Activated CD8-positive, alpha-beta T cell treated with anti-CD3 and anti-CD28 coated beads, Interleukin-2, amount 10 ng/mL, durations not matched to agents 7 days and 5 days (primary cell): ENCODE results near the gene UQCC2. TPM values are rescaled to one million over a fixed set of nuclear protein-coding genes. Genes with fewer than 3 reads are reported as not detected.

ENCODE experiments used
- ATAC-seq: fragments of 150-1000 bp; cut with Tn5 transposase; one replicate; pipeline ENCODE4 v1.10.0; 2021; ENCODE audit warnings: moderate library complexity
- CTCF ChIA-PET: fragments of 350-600 bp; sonication (Branson Sonifier 250); formaldehyde crosslinking; loops from one replicate; lab custom pipeline; 2021; ENCODE audit warnings: antibody characterized with exemption; lab: Charles Lee
- POLR2A ChIA-PET: fragments of 350-600 bp; sonication (Branson Sonifier 250); formaldehyde crosslinking; loops from one replicate; lab custom pipeline; 2021; ENCODE audit warnings: antibody characterized with exemption; lab: Charles Lee
- DNase-seq: peaks from one replicate; pipeline ENCODE4 v3.0.0-alpha.2; 2020
- H3K27ac Mint-ChIP-seq: one replicate; pipeline ENCODE4 v1.8.0; 2021; ENCODE audit warnings: mild to moderate bottlenecking, mixed read lengths
- H3K27me3 Mint-ChIP-seq: one replicate; pipeline ENCODE4 v1.8.0; 2021; ENCODE audit warnings: low read depth, mixed read lengths
- H3K36me3 Mint-ChIP-seq: one replicate; pipeline ENCODE4 v1.8.0; 2021; ENCODE audit warnings: low read depth, mixed read lengths
- H3K4me1 Mint-ChIP-seq: one replicate; pipeline ENCODE4 v1.8.0; 2021; ENCODE audit warnings: low read depth, mixed read lengths
- H3K4me3 Mint-ChIP-seq: one replicate; pipeline ENCODE4 v1.8.0; 2021; ENCODE audit warnings: mild to moderate bottlenecking, mixed read lengths
- H3K9me3 Mint-ChIP-seq: one replicate; pipeline ENCODE4 v1.8.0; 2022; ENCODE audit warnings: mixed read lengths; ENCODE audit not compliant: insufficient read depth
- total RNA-seq, 2 experiments: library from RNA; stranded (reverse); gene quantifications; one replicate each; pipeline ENCODE4 v1.2.3, GENCODE V29; 2021

The UQCC2 gene
- total RNA-seq, 2 experiments from 2014 or later, result 88.1 to 89.6 TPM

DNA sequence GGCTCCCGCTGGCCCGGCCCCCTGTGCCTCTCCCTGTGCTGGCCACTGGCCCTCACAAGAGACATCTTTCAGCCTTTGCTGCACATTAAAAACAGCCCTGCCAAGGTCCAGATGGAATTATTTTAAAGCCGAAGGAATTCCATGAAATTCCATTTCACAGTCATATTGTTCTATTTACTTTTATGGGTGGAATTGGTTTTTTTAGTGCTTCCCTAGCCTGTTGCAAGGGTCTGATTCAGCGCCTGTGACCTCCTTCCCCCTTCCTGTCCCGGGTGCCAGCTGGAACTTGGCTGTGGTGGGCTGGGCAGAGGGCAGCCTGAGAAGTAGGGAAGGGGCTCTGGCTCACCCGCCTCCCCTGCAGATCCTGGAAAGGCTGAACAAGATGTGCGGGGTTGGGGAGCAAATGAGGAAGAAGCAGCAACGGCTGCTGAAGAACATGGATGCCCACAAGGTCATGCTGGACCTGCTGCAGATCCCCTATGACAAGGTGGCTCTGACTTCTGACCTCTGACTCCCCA is 34.3 kb downstream of the UQCC2 start:
- ChIA-PET CTCF (interaction anchor here (0.8 to 1.3 kb wide), 2 partner anchors 23 to 90 kb away, joined by 3 read pairs; no protein-coding TSS in a partner anchor), POLR2A (no interaction called here)
- Mint-ChIP-seq H3K4me1 (peaks cover under 1% of the 10 kb centered on the region), H3K27me3 (no peaks in the 10 kb centered on the region), H3K27ac (peak overlapping the region; percentile 34), H3K4me3 (no peak overlapping the region), H3K9me3 (no peaks in the 10 kb centered on the region), H3K36me3 (peaks cover 52% of the 10 kb centered on the region)
- ATAC-seq (no peak), DNase-seq (no peak)

DNA sequence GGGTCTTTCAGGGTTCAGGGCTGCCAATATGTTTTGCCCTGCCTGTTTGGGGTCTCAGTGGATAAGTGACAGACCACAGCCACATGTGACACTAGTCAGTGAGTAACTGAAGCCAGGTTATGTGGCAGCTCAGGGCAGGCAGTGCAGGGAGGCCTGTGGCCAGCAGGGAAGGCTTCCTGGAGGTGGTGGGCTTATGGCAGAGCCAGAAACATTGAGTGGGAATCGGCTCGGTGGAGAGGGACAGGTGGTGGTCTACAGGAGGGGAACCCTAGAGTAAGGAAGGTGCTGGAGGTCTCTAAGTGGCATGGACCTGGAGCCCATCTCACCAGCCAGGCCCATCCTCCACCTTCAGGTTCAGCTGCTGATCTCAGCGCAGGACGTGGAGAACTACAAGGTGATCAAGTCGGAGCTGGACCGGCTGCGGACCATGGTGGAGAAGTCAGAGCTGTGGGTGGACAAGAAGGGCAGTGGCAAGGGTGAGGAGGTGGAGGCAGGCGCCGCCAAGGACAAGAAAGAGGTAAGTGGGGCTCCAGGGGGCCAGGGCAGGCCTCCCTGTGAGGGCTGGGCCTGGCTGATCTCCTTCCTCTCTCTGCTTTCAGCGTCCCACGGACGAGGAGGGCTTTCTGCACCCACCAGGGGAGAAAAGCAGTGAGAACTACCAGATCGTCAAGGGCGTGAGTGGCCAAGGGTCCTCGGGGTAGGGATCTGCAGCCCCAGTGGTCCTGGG is 34.9 kb downstream of the UQCC2 start:
- no peaks in the 10 kb centered on the region for H3K27me3 Mint-ChIP-seq
- no peaks in the 10 kb centered on the region for H3K4me1 Mint-ChIP-seq
- H3K9me3 Mint-ChIP-seq, result no peaks in the 10 kb centered on the region
- ATAC-seq (no peak), DNase-seq (no peak)
- POLR2A ChIA-PET, result no interaction called here
- peak overlapping the region; percentile 39 for H3K27ac Mint-ChIP-seq
- CTCF ChIA-PET, result interaction anchor here (0.8 to 1.3 kb wide), 2 partner anchors 24 to 89 kb away, joined by 3 read pairs; no protein-coding TSS in a partner anchor
- peaks cover 55% of the 10 kb centered on the region for H3K36me3 Mint-ChIP-seq
- H3K4me3 Mint-ChIP-seq, result no peak overlapping the region

DNA sequence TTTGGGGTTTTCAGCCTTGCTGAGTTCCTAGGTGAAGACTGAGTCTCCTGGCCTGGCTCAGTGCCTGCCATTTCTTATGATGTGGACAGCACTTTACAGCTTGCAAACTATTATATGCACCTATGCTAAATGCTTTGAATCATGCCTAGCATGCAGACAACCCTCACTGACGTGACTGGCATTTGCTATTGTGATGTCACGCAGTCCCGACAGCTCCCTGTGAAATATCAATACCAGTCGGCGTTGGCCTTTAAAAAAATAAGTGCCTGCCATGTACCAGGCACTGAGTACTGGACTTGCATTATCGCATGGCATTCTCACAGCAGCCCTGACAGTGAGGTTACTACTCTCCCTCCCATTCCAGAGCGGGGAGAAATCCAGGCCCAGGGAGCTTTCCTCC is 35.5 kb downstream of the UQCC2 start:
- no peaks in the 10 kb centered on the region for H3K27me3 Mint-ChIP-seq
- no peaks in the 10 kb centered on the region for H3K4me1 Mint-ChIP-seq
- no peak overlapping the region for H3K4me3 Mint-ChIP-seq
- no peak overlapping the region for H3K27ac Mint-ChIP-seq
- POLR2A ChIA-PET, result no interaction called here
- no peak for DNase-seq
- ATAC-seq, result no peak
- H3K9me3 Mint-ChIP-seq, result no peaks in the 10 kb centered on the region
- CTCF ChIA-PET, result no interaction called here
- peaks cover 52% of the 10 kb centered on the region for H3K36me3 Mint-ChIP-seq

DNA sequence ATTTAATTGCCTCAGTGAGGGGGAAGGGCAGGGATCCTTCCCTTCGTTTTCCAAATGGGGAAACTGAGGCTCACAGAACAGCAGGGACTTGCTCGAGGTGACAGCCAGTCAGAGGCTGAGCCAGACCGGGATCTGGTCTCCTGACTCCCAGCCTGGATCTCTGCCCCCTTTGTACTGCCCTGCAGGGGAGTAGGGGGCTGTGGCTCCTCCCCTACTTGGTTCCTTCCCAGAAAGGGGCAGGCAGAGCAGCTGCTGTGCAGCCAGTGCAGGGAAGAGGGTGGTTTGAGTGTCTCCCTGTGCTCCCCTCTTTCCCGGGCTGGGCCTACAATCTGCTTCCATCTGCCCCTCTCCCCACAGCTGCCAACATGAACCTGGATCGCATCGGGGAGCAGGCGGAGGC is 37.6 kb downstream of the UQCC2 start:
- DNase-seq (no peak), ATAC-seq (no peak)
- ChIA-PET CTCF (no interaction called here), POLR2A (no interaction called here)
- Mint-ChIP-seq H3K4me1 (peaks cover 2% of the 10 kb centered on the region), H3K36me3 (peaks cover 48% of the 10 kb centered on the region), H3K4me3 (no peak overlapping the region), H3K27me3 (no peaks in the 10 kb centered on the region), H3K27ac (no peak overlapping the region), H3K9me3 (no peaks in the 10 kb centered on the region)

DNA sequence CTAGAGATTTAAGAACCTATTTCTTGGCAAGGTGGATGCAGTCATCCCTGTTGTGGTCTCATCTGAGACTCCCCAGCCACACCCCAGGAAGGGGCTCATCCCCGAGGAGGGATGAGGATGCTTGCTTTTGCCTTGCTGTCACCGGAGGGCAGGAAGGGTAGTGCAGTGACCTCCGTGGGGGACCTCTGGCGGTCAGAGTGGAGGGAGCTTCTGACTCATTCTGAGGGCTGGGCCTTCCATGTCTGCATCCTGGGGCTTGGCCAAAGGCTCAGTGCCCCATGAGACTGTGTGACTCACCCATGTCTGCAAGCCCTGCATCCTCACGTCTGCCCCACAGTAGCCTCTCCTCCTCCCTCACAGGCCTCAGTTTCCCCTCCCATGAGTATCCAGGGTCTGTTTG is 38.7 kb downstream of the UQCC2 start:
- CTCF ChIA-PET, result no interaction called here
- POLR2A ChIA-PET, result no interaction called here
- Mint-ChIP-seq H3K4me1 (peaks cover 7% of the 10 kb centered on the region), H3K27me3 (no peaks in the 10 kb centered on the region), H3K27ac (no peak overlapping the region), H3K9me3 (no peaks in the 10 kb centered on the region), H3K36me3 (peaks cover 52% of the 10 kb centered on the region), H3K4me3 (no peak overlapping the region)
- no peak for DNase-seq
- ATAC-seq, result no peak

DNA sequence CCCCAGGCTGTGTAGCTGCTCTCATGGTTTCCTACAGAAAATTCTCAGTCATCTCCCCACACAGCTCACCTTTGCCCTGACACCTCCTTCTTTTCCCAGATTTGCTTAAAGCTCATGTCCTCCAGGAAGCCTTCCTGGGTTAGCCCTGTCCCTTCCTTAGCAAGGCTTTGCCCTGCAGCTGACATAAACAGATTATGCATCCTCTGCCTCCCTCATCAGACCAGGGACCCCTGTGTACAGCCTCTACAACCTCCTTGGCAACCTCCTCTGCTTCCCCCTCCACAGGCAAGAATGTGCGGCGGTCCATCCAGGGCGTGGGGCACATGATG is 39.8 kb downstream of the UQCC2 start:
- Mint-ChIP-seq H3K9me3 (no peaks in the 10 kb centered on the region), H3K4me3 (no peak overlapping the region), H3K27me3 (no peaks in the 10 kb centered on the region), H3K36me3 (peaks cover 46% of the 10 kb centered on the region), H3K27ac (peak overlapping the region; percentile 23), H3K4me1 (peaks cover 7% of the 10 kb centered on the region)
- CTCF ChIA-PET, result no interaction called here
- no peak for ATAC-seq
- no peak for DNase-seq
- POLR2A ChIA-PET, result no interaction called here

DNA sequence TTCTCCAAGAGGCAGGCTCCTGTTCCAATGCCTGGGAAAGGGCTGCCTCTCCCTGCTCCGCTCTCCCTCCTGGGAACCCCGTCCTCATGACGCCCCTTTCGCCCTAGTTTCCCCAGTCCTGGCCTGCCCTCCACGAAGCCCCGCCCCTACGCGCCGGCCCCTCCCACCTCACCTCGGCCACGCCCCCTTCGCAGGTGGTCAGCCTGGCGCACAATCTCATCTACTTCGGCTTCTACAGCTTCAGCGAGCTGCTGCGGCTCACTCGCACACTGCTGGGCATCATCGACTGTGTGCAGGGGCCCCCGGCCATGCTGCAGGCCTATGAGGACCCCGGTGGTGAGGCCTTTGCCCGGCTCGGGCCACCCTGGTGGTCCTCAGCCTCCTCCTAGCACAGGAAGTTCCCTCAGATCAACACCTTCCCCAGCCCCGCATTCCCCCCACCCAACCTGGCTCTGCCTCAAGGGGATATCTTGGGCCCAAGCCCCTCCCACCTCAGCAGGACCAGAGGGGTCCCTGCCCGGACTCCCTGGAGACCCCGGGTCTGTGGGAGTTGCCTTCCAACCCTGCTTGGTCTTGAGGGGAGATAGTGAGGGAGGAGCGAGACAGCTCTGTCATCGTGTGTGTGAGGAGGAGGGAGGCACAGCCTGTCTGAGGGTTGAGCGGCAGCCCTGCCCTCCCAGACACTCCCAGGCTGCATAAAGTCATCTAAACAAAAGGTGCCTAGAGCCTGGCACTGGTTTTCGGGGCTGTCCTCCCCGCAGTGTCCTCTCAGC is 40.3 kb downstream of the UQCC2 start:
- ChIA-PET CTCF (no interaction called here), POLR2A (no interaction called here)
- peaks cover 7% of the 10 kb centered on the region for H3K4me1 Mint-ChIP-seq
- H3K27me3 Mint-ChIP-seq, result no peaks in the 10 kb centered on the region
- H3K9me3 Mint-ChIP-seq, result no peaks in the 10 kb centered on the region
- peak overlapping the region; percentile 23 for H3K27ac Mint-ChIP-seq
- DNase-seq, result no peak
- H3K4me3 Mint-ChIP-seq, result no peak overlapping the region
- H3K36me3 Mint-ChIP-seq, result peaks cover 46% of the 10 kb centered on the region
- no peak for ATAC-seq

DNA sequence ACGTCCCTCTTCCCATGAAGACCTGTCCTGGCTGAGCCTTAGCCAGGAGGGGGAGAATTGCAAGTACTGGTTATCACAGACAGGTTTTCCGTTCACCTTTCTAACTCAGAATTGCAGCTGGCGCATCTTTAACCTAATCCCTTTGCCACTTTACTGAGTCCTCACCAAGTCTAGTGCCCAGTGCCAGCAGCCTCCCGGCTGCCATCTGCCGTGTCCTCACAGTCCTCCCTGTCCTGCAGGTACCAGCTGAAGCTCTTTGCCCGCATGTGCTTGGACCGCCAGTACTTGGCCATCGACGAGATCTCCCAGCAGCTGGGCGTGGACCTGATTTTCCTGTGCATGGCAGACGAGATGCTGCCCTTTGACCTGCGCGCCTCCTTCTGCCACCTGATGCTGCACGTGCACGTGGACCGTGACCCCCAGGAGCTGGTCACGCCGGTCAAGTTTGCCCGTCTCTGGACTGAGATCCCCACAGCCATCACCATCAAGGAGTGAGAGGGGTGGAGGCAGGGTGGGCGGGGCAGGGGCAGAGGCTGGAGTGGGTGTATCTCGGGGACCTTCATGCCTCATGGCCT is 41.3 kb downstream of the UQCC2 start:
- no peak for DNase-seq
- H3K4me1 Mint-ChIP-seq, result peaks cover 7% of the 10 kb centered on the region
- ATAC-seq, result no peak
- H3K27ac Mint-ChIP-seq, result no peak overlapping the region
- H3K9me3 Mint-ChIP-seq, result no peaks in the 10 kb centered on the region
- H3K36me3 Mint-ChIP-seq, result peaks cover 44% of the 10 kb centered on the region
- POLR2A ChIA-PET, result no interaction called here
- CTCF ChIA-PET, result interaction anchor here (1.0 to 1.5 kb wide), 2 partner anchors 30 to 62 kb away, joined by 3 to 4 read pairs; no protein-coding TSS in a partner anchor
- no peak overlapping the region for H3K4me3 Mint-ChIP-seq
- H3K27me3 Mint-ChIP-seq, result no peaks in the 10 kb centered on the region

DNA sequence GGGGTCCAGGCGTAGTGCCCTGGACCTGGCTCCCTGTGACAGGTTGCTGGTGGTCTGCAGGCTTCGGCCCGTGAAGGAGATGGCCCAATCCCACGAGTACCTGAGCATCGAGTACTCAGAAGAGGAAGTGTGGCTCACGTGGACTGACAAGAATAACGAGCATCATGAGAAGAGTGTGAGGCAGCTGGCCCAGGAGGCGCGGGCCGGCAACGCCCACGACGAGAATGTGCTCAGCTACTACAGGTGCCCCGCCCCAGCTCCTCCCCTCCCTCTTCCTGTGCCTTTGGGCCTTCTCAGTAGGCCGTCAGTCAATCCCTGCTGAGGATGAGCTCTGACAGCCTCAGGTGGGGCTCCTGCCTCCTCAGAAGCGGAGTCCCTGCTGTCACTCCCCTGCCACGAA is 42.6 kb downstream of the UQCC2 start:
- ATAC-seq (no peak), DNase-seq (peak; percentile 39)
- ChIA-PET CTCF (interaction anchor here (1.1 to 1.5 kb wide), 2 partner anchors 32 to 61 kb away, joined by 3 to 4 read pairs; no protein-coding TSS in a partner anchor), POLR2A (no interaction called here)
- H3K4me1 Mint-ChIP-seq, result peaks cover 7% of the 10 kb centered on the region
- no peaks in the 10 kb centered on the region for H3K27me3 Mint-ChIP-seq
- H3K36me3 Mint-ChIP-seq, result peaks cover 40% of the 10 kb centered on the region
- H3K9me3 Mint-ChIP-seq, result no peaks in the 10 kb centered on the region
- peak overlapping the region; percentile 39 for H3K27ac Mint-ChIP-seq
- H3K4me3 Mint-ChIP-seq, result no peak overlapping the region

DNA sequence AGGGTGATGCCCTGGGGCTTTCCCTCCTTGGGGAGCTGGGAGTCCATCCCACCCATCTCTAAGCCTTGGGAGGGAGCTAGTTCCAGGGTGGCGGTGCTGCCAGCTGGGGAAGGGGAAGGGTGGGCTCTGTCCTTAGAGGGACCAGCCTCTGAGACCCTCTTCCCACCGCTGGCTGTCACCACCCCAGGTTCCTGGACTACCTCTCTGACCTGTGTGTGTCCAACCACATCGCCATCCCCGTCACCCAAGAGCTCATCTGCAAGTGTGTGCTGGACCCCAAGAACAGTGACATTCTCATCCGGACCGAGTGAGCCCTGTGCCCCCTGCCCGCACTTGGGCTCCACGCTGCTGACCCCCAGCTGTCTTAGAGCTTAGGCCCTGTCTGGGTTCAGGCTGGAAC is 43.2 kb downstream of the UQCC2 start:
- H3K27ac Mint-ChIP-seq, result peak overlapping the region; percentile 24
- no peak overlapping the region for H3K4me3 Mint-ChIP-seq
- DNase-seq, result no peak

DNA sequence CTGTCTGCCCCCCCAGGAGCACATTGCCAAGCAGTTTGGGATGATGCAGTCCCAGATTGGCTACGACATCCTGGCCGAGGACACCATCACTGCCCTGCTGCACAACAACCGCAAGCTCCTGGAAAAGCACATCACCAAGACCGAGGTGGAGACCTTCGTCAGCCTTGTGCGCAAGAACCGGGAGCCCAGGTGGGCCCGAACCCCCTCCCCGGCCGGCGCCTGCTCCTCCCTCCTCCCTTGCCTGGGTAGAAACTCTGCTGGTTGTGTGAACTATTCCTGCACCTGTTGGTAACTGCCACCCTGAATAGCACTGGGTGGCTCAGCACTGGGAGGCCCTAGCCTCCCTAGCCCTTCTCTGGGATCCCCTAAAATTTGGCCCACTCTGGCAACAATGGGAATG is 43.7 kb downstream of the UQCC2 start:
- ChIA-PET POLR2A (no interaction called here), CTCF (interaction anchor here (1.0 kb wide), 1 partner anchor 8 kb away, joined by 3 read pairs; no protein-coding TSS in a partner anchor)
- Mint-ChIP-seq H3K9me3 (no peaks in the 10 kb centered on the region), H3K36me3 (peaks cover 39% of the 10 kb centered on the region), H3K4me1 (peaks cover 7% of the 10 kb centered on the region), H3K4me3 (no peak overlapping the region), H3K27ac (no peak overlapping the region), H3K27me3 (no peaks in the 10 kb centered on the region)
- ATAC-seq (no peak), DNase-seq (no peak)

More for the DNA sequence above, 43.2 kb downstream of the UQCC2 start:
- Mint-ChIP-seq H3K9me3 (no peaks in the 10 kb centered on the region), H3K36me3 (peaks cover 39% of the 10 kb centered on the region), H3K27me3 (no peaks in the 10 kb centered on the region), H3K4me1 (peaks cover 7% of the 10 kb centered on the region)
- ATAC-seq, result no peak
- CTCF ChIA-PET, result interaction anchor here (1.0 to 1.1 kb wide), 2 partner anchors 9 to 33 kb away, joined by 3 read pairs; no protein-coding TSS in a partner anchor
- POLR2A ChIA-PET, result no interaction called here
